Measurements from ENCODE around the gene MUC13. TPM values are rescaled to one million over a fixed set of nuclear protein-coding genes. Genes with fewer than 3 reads are reported as not detected.

Gene MUC13
- total RNA-seq, 1 donor from 2014 or later, result not detected

GRCh38 chr3:124878561-124879336 is 55.8 kb downstream of the MUC13 start:
- DNase-seq (ENCODE audit: low read depth in 2 of 2), result peak; percentile 95 to 96

GRCh38 chr3:124877674-124878073 is 56.9 kb downstream of the MUC13 start:
- DNase-seq (ENCODE audit: low read depth in 2 of 2), result no peak

- no peak for DNase-seq (ENCODE audit: low read depth in 2 of 2)
Measured at GRCh38 chr3:124876401-124876878, 58.1 kb downstream of the MUC13 start.

- DNase-seq (ENCODE audit: low read depth in 2 of 2), result no peak
Measured at GRCh38 chr3:124873226-124873625, 61.3 kb downstream of the MUC13 start.

GRCh38 chr3:124867511-124867910 is 67.0 kb downstream of the MUC13 start:
- no peak for DNase-seq (ENCODE audit: low read depth in 2 of 2)

GRCh38 chr3:124862006-124862405 is 72.5 kb downstream of the MUC13 start:
- no peak for DNase-seq (ENCODE audit: low read depth in 2 of 2)

- DNase-seq (ENCODE audit: low read depth in 2 of 2), result no peak
Measured at GRCh38 chr3:124861041-124861440, 73.5 kb downstream of the MUC13 start.

GRCh38 chr3:124860599-124860998 is 74.0 kb downstream of the MUC13 start:
- DNase-seq (ENCODE audit: low read depth in 2 of 2), result peak; percentile 24 to 95

- DNase-seq (ENCODE audit: low read depth in 2 of 2), result peak in 1 of 2 donors; percentile 93
Measured at GRCh38 chr3:124859025-124859424, 75.5 kb downstream of the MUC13 start.

GRCh38 chr3:124858275-124858674 is 76.3 kb downstream of the MUC13 start:
- peak in 1 of 2 donors; percentile 50 for DNase-seq (ENCODE audit: low read depth in 2 of 2)

GRCh38 chr3:124856677-124857076 is 77.9 kb downstream of the MUC13 start:
- no peak for DNase-seq (ENCODE audit: low read depth in 2 of 2)

Other genes with a start within 250 kb of the MUC13 start
- gene UMPS, start 204.3 kb downstream of the MUC13 start, total RNA-seq, result 22.0 and 25.7 TPM in 2 replicates
- 51.0 and 70.0 TPM in 2 replicates for gene ITGB5, start 47.4 kb downstream of the MUC13 start, total RNA-seq
- gene HEG1, start 121.2 kb upstream of the MUC13 start, total RNA-seq, result 19.0 and 25.7 TPM in 2 replicates

All from dermis microvascular lymphatic vessel endothelial cell (primary cell).